ENCODE measurements around the gene LSM7. TPM values are rescaled to one million over a fixed set of nuclear protein-coding genes. Genes with fewer than 3 reads are reported as not detected.

The LSM7 gene
- total and polyA plus RNA-seq, 9 donors, result 31.8 to 196 (median 79.6) TPM

GRCh38 chr19:2325281-2326046, 2.9 kb downstream of the LSM7 start:
- intact Hi-C loops (cut with DNase I), result no loop called here
- Histone ChIP-seq H3K9me3 (no peaks in the 10 kb centered on the region), H3K27ac (no peak overlapping the region), H3K27me3 (no peaks in the 10 kb centered on the region), H3K4me1 (ENCODE audit: insufficient read depth) (peaks cover 11% of the 10 kb centered on the region), H3K4me3 (no peak overlapping the region), H3K36me3 (no peaks in the 10 kb centered on the region)
- no peak for DNase-seq
- 66 to 75% (median 74%) methylated on average over 29 of the region's 29 CpGs for WGBS, 3 donors
- TF ChIP-seq POLR2A (IDR thresholded peaks at IDR 0.05) (no peak), EP300 (IDR thresholded peaks at IDR 0.05) (no peak), CTCF (IDR thresholded peaks at IDR 0.05) (no peak)

- Histone ChIP-seq H3K36me3 (no peaks in the 10 kb centered on the region), H3K9me3 (no peaks in the 10 kb centered on the region), H3K27ac (no peak overlapping the region), H3K4me1 (ENCODE audit: insufficient read depth) (peaks cover 6% of the 10 kb centered on the region), H3K4me3 (no peak overlapping the region), H3K27me3 (no peaks in the 10 kb centered on the region)
- no peak for DNase-seq
- 86 to 88% (median 87%) methylated on average over 34 of the region's 34 CpGs for WGBS, 3 donors
- TF ChIP-seq POLR2A (IDR thresholded peaks at IDR 0.05), result no peak
- no peak for TF ChIP-seq EP300 (IDR thresholded peaks at IDR 0.05)
- no peak for TF ChIP-seq CTCF (IDR thresholded peaks at IDR 0.05)
- intact Hi-C loops (cut with DNase I), result no loop called here
These were observed 4.0 kb downstream of the LSM7 start for GRCh38 chr19:2324220-2324948.

GRCh38 chr19:2323707-2324106, 4.7 kb downstream of the LSM7 start:
- no peaks in the 10 kb centered on the region for H3K27me3 ChIP-seq
- no peak overlapping the region for H3K27ac ChIP-seq
- H3K4me3 ChIP-seq, result no peak overlapping the region
- intact Hi-C loops (cut with DNase I), result no loop called here
- 88 to 94% (median 89%) methylated on average over 19 of the region's 19 CpGs for WGBS, 3 donors
- no peaks in the 10 kb centered on the region for H3K9me3 ChIP-seq
- no peak for DNase-seq
- peaks cover 3% of the 10 kb centered on the region for H3K4me1 ChIP-seq (ENCODE audit: insufficient read depth)
- TF ChIP-seq EP300 (IDR thresholded peaks at IDR 0.05) (no peak), CTCF (IDR thresholded peaks at IDR 0.05) (no peak), POLR2A (IDR thresholded peaks at IDR 0.05) (no peak)
- no peaks in the 10 kb centered on the region for H3K36me3 ChIP-seq

- H3K36me3 ChIP-seq, result no peaks in the 10 kb centered on the region
- WGBS, 3 donors, result 82 to 85% (median 85%) methylated on average over 33 to 39 of the region's 39 CpGs
These were observed 6.7 kb downstream of the LSM7 start for GRCh38 chr19:2321565-2322283.

More at GRCh38 chr19:2321565-2322283, 6.7 kb downstream of the LSM7 start:
- H3K4me1 ChIP-seq (ENCODE audit: insufficient read depth), result no peaks in the 10 kb centered on the region
- no peak overlapping the region for H3K27ac ChIP-seq
- intact Hi-C loops (cut with DNase I), result no loop called here
- no peak for DNase-seq
- TF ChIP-seq EP300 (IDR thresholded peaks at IDR 0.05) (no peak), CTCF (IDR thresholded peaks at IDR 0.05) (no peak), POLR2A (IDR thresholded peaks at IDR 0.05) (no peak)
- no peak overlapping the region for H3K4me3 ChIP-seq
- H3K27me3 ChIP-seq, result no peaks in the 10 kb centered on the region
- no peaks in the 10 kb centered on the region for H3K9me3 ChIP-seq
